ENCODE data around the gene OR52N2. TPM values are rescaled to one million over a fixed set of nuclear protein-coding genes. Genes with fewer than 3 reads are reported as not detected.

Gene OR52N2
- total RNA-seq (not detected), polyA plus RNA-seq (not detected)
- long read RNA-seq, donor 1: 0 reads
- long read RNA-seq, donor 2: 0 reads
- long read RNA-seq, donor 3: 0 reads

GRCh38 chr11:5808500-5809121 is at the start of gene OR52N2:
TSS of gene OR52N2 (plus strand) at chr11:5808924. CDS start at chr11:5820336, 11,412 bp downstream.
- no peaks in the 10 kb centered on the region for H3K36me3 ChIP-seq
- WGBS, 2 donors: 6 to 8% methylated on average over 24 of the region's 24 CpGs
- H3K27me3 ChIP-seq: peaks cover 0 to 6% (median 0%) of the 10 kb centered on the region in 7 donors
- TF ChIP-seq CTCF (IDR thresholded peaks at IDR 0.05): peak; percentile 71 to 92 (median 84)
- intact Hi-C loops (cut with DNase I): loop anchor here (1.0 to 10.0 kb wide), 17 partner anchors 111 to 1181 kb away; partner anchors contain the start of genes TRIM6 (in 3 of the 10), TRIM22 (in 2 of the 10), TRIM5 (in 2 of the 10) and OR51V1 (in 1 of the 10)
- peaks cover 0 to 11% (median 0%) of the 10 kb centered on the region in 11 donors for H3K9me3 ChIP-seq
- peak; percentile 35 to 78 for DNase-seq
- H3K4me3 ChIP-seq: peak within 1 kb of the TSS; percentile 13 to 66 (median 54)
- H3K4me1 ChIP-seq: peaks cover 0 to 16% (median 5%) of the 10 kb centered on the region in 9 donors
- ATAC-seq: peak; percentile 81 to 97 (median 94)
- peak within 1 kb of the TSS in 2 of 10 donors; percentile 19 to 50 for H3K27ac ChIP-seq

GRCh38 chr11:5767056-5767455 is 41.7 kb upstream of the OR52N2 start:
- H3K27ac ChIP-seq: no peak overlapping the region
- intact Hi-C loops (cut with DNase I): loop anchor here in 1 of 10 donors (2.0 kb wide), 1 partner anchor 40 kb away; no protein-coding TSS in a partner anchor
- ATAC-seq: no peak
- 60 to 75% methylated on average over 1 of the region's 1 CpG for WGBS, 2 donors
- H3K27me3 ChIP-seq: no peaks in the 10 kb centered on the region
- no peaks in the 10 kb centered on the region for H3K4me1 ChIP-seq
- DNase-seq: no peak
- no peak overlapping the region for H3K4me3 ChIP-seq
- no peaks in the 10 kb centered on the region for H3K9me3 ChIP-seq
- no peaks in the 10 kb centered on the region for H3K36me3 ChIP-seq
- no peak for TF ChIP-seq CTCF (IDR thresholded peaks at IDR 0.05)

GRCh38 chr11:5783255-5783654 is 25.5 kb upstream of the OR52N2 start, which contains the start of gene OR52N5:
TSS of gene OR52N5 (minus strand) at chr11:5783355. CDS start at chr11:5778634, 4,721 bp downstream.
- no peak for TF ChIP-seq CTCF (IDR thresholded peaks at IDR 0.05)
- WGBS, 2 donors: 41 to 55% methylated on average over 4 of the region's 4 CpGs
- Histone ChIP-seq H3K4me3 (no peak within 1 kb of the TSS), H3K36me3 (no peaks in the 10 kb centered on the region), H3K4me1 (no peaks in the 10 kb centered on the region), H3K9me3 (no peaks in the 10 kb centered on the region), H3K27ac (no peak within 1 kb of the TSS), H3K27me3 (no peaks in the 10 kb centered on the region)
- no peak for ATAC-seq
- intact Hi-C loops (cut with DNase I): no loop called here
- DNase-seq: no peak

- intact Hi-C loops (cut with DNase I): no loop called here
- ATAC-seq: no peak
- H3K4me1 ChIP-seq: no peaks in the 10 kb centered on the region
- no peaks in the 10 kb centered on the region for H3K36me3 ChIP-seq
- peaks cover 0 to 8% (median 0%) of the 10 kb centered on the region in 11 donors for H3K9me3 ChIP-seq
- no peak for TF ChIP-seq CTCF (IDR thresholded peaks at IDR 0.05)
- WGBS, 2 donors: 62 to 69% methylated on average over 3 of the region's 3 CpGs
- no peak for DNase-seq
- no peak within 1 kb of the TSS for H3K4me3 ChIP-seq
- H3K27me3 ChIP-seq: peaks cover 0 to 7% (median 0%) of the 10 kb centered on the region in 7 donors
- H3K27ac ChIP-seq: no peak within 1 kb of the TSS
Observed at GRCh38 chr11:5791165-5791564, 17.6 kb upstream of the OR52N2 start, which contains the start of gene OR52N1. TSS of gene OR52N1 (minus strand) at chr11:5791265. CDS start at chr11:5788816, 2,449 bp downstream.

Data from heart right ventricle (tissue), 16 donors.